ENCODE results near the gene YBX1.
"Not testable (repeated sequence)": the region's sequence is repeated elsewhere in the genome, so short reads cannot be mapped to it uniquely, and the experiment has no call there.

YBX1 gene

GRCh38 chr1:42748461-42749410 is 66.5 kb downstream of the YBX1 start:
- WGBS, 2 experiments (ENCODE audit: insufficient coverage in 2 of 2), result 97% methylated on average over 10 to 12 of the region's 14 CpGs
- H3K36me3 ChIP-seq (ENCODE audit: control insufficient read depth, insufficient read depth, low read length), result peaks cover 68% of the 10 kb centered on the region
- no peak overlapping the region for H3K4me3 ChIP-seq (ENCODE audit: extremely low read depth, insufficient read depth, low read length, poor library complexity, severe bottlenecking)
- no peak overlapping the region for H3K27ac ChIP-seq (ENCODE audit: low read depth, low read length, severe bottlenecking)
- no peaks in the 10 kb centered on the region for H3K9me3 ChIP-seq (ENCODE audit: control insufficient read depth, low read length)
- H3K4me1 ChIP-seq (ENCODE audit: control insufficient read depth, insufficient read depth, low read length, poor library complexity, severe bottlenecking), result no peaks in the 10 kb centered on the region

- H3K36me3 ChIP-seq (ENCODE audit: control insufficient read depth, insufficient read depth, low read length), result peaks cover 81% of the 10 kb centered on the region
- no peaks in the 10 kb centered on the region for H3K4me1 ChIP-seq (ENCODE audit: control insufficient read depth, insufficient read depth, low read length, poor library complexity, severe bottlenecking)
- H3K9me3 ChIP-seq (ENCODE audit: control insufficient read depth, low read length), result no peaks in the 10 kb centered on the region
- 98 to 100% methylated on average over 11 of the region's 12 CpGs for WGBS, 2 experiments (ENCODE audit: insufficient coverage in 2 of 2)
- H3K27ac ChIP-seq (ENCODE audit: low read depth, low read length, severe bottlenecking), result no peak overlapping the region
- no peak overlapping the region for H3K4me3 ChIP-seq (ENCODE audit: extremely low read depth, insufficient read depth, low read length, poor library complexity, severe bottlenecking)
These were observed 67.8 kb downstream of the YBX1 start for GRCh38 chr1:42750041-42750440.

GRCh38 chr1:42751511-42752070 is 69.4 kb downstream of the YBX1 start:
- peaks cover 88% of the 10 kb centered on the region for H3K36me3 ChIP-seq (ENCODE audit: control insufficient read depth, insufficient read depth, low read length)
- not testable (repeated sequence) for H3K4me3 ChIP-seq (ENCODE audit: extremely low read depth, insufficient read depth, low read length, poor library complexity, severe bottlenecking); H3K4me1 ChIP-seq (ENCODE audit: control insufficient read depth, insufficient read depth, low read length, poor library complexity, severe bottlenecking); H3K27ac ChIP-seq (ENCODE audit: low read depth, low read length, severe bottlenecking); H3K9me3 ChIP-seq (ENCODE audit: control insufficient read depth, low read length)
- 93 to 99% methylated on average over 7 of the region's 8 CpGs for WGBS, 2 experiments (ENCODE audit: insufficient coverage in 2 of 2)

GRCh38 chr1:42752284-42752683 is 70.1 kb downstream of the YBX1 start:
- H3K36me3 ChIP-seq (ENCODE audit: control insufficient read depth, insufficient read depth, low read length), result peaks cover 88% of the 10 kb centered on the region
- 84 to 96% methylated on average over 5 to 6 of the region's 6 CpGs for WGBS, 2 experiments (ENCODE audit: insufficient coverage in 2 of 2)
- no peak overlapping the region for H3K27ac ChIP-seq (ENCODE audit: low read depth, low read length, severe bottlenecking)
- H3K9me3 ChIP-seq (ENCODE audit: control insufficient read depth, low read length), result no peaks in the 10 kb centered on the region
- no peak overlapping the region for H3K4me3 ChIP-seq (ENCODE audit: extremely low read depth, insufficient read depth, low read length, poor library complexity, severe bottlenecking)
- no peaks in the 10 kb centered on the region for H3K4me1 ChIP-seq (ENCODE audit: control insufficient read depth, insufficient read depth, low read length, poor library complexity, severe bottlenecking)

GRCh38 chr1:42753070-42753469 is 70.9 kb downstream of the YBX1 start:
- H3K36me3 ChIP-seq (ENCODE audit: control insufficient read depth, insufficient read depth, low read length), result peaks cover 90% of the 10 kb centered on the region
- H3K4me3 ChIP-seq (ENCODE audit: extremely low read depth, insufficient read depth, low read length, poor library complexity, severe bottlenecking), result no peak overlapping the region
- no peak overlapping the region for H3K27ac ChIP-seq (ENCODE audit: low read depth, low read length, severe bottlenecking)
- H3K9me3 ChIP-seq (ENCODE audit: control insufficient read depth, low read length), result no peaks in the 10 kb centered on the region
- H3K4me1 ChIP-seq (ENCODE audit: control insufficient read depth, insufficient read depth, low read length, poor library complexity, severe bottlenecking), result no peaks in the 10 kb centered on the region
- WGBS, 2 experiments (ENCODE audit: insufficient coverage in 2 of 2), result 100% methylated on average over 1 of the region's 1 CpG; no CpG with 5 or more reads in 1 of the 2 experiments

All from mesodermal cell (in vitro differentiated cells).